Purkinje cell (primary cell): Measurements from ENCODE around the gene SMC6. TPM values are rescaled to one million over a fixed set of nuclear protein-coding genes. Genes with fewer than 3 reads are reported as not detected.

Source experiments
- polyA plus RNA-seq: library from polyadenylated mRNA; unstranded; fragments of >200 nt; fragmentation: Nextera tagmentation; gene quantifications from 2 replicates; pipeline ENCODE4 v1.2.1, GENCODE V29; 2014

Gene SMC6, protein sequence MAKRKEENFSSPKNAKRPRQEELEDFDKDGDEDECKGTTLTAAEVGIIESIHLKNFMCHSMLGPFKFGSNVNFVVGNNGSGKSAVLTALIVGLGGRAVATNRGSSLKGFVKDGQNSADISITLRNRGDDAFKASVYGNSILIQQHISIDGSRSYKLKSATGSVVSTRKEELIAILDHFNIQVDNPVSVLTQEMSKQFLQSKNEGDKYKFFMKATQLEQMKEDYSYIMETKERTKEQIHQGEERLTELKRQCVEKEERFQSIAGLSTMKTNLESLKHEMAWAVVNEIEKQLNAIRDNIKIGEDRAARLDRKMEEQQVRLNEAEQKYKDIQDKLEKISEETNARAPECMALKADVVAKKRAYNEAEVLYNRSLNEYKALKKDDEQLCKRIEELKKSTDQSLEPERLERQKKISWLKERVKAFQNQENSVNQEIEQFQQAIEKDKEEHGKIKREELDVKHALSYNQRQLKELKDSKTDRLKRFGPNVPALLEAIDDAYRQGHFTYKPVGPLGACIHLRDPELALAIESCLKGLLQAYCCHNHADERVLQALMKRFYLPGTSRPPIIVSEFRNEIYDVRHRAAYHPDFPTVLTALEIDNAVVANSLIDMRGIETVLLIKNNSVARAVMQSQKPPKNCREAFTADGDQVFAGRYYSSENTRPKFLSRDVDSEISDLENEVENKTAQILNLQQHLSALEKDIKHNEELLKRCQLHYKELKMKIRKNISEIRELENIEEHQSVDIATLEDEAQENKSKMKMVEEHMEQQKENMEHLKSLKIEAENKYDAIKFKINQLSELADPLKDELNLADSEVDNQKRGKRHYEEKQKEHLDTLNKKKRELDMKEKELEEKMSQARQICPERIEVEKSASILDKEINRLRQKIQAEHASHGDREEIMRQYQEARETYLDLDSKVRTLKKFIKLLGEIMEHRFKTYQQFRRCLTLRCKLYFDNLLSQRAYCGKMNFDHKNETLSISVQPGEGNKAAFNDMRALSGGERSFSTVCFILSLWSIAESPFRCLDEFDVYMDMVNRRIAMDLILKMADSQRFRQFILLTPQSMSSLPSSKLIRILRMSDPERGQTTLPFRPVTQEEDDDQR
- 4.7 and 6.6 TPM in 2 replicates for polyA plus RNA-seq

GRCh38 chr2:17753803-17754663 lies at the start of gene SMC6, which contains the start of gene GEN1:
SMC6 (minus strand) TSS chr2:17753810; CDS start chr2:17745946, 7,864 bp downstream.
GEN1 (plus strand) TSS chr2:17754138; CDS start chr2:17759944, 5,806 bp downstream.

Other genes with a start within 250 kb of the SMC6 start
- 0.46 TPM in 1 of 2 replicates, not detected in the other for gene RAD51AP2, start 235.4 kb downstream of the SMC6 start, polyA plus RNA-seq
- gene VSNL1, start 213.1 kb downstream of the SMC6 start, polyA plus RNA-seq: 44.8 and 442 TPM in 2 replicates
- 0.90 and 3.0 TPM in 2 replicates for gene GEN1, start 328 bp upstream of the SMC6 start, polyA plus RNA-seq
- gene MSGN1, start 62.6 kb upstream of the SMC6 start, polyA plus RNA-seq: not detected in 2 replicates
- gene KCNS3, start 124.9 kb upstream of the SMC6 start, polyA plus RNA-seq: 0.98 TPM in 1 of 2 replicates, not detected in the other